ENCODE data around the gene ARGLU1. TPM values are rescaled to one million over a fixed set of nuclear protein-coding genes. Genes with fewer than 3 reads are reported as not detected.
"Not testable (repeated sequence)": the region's sequence is repeated elsewhere in the genome, so short reads cannot be mapped to it uniquely, and the experiment has no call there.

ARGLU1 gene
- total RNA-seq (2014; rRNA removed; shearing (Covaris generic)), result 36.8 and 38.7 TPM in 2 replicates
- 28.7 and 33.1 TPM in 2 replicates for polyA plus RNA-seq (2015; cell fraction: cytosol; rRNA removed)
- polyA plus RNA-seq (2015; cell fraction: nucleus; rRNA removed), result 1,127 and 1,164 TPM in 2 replicates

- DNase-seq (ENCODE audit: low read depth, low spot score), result peak; percentile 90
- in situ Hi-C loops (cut with HindIII; ENCODE audit: low pct_unique_long_range_greater_than_20kb, low sequenced_read_pairs), result no loop called here
These were observed at the start of gene ARGLU1 for GRCh38 chr13:106567474-106568298. TSS of gene ARGLU1 (minus strand) at chr13:106568137. CDS start at chr13:106567919, 218 bp downstream.

GRCh38 chr13:106617561-106617960, 49.6 kb upstream of the ARGLU1 start:
- in situ Hi-C loops (cut with HindIII; ENCODE audit: low pct_unique_long_range_greater_than_20kb, low sequenced_read_pairs), result no loop called here
- DNase-seq (ENCODE audit: low read depth, low spot score), result no peak

GRCh38 chr13:106616729-106617128, 48.8 kb upstream of the ARGLU1 start:
- in situ Hi-C loops (cut with HindIII; ENCODE audit: low pct_unique_long_range_greater_than_20kb, low sequenced_read_pairs), result no loop called here
- no peak for DNase-seq (ENCODE audit: low read depth, low spot score)

- in situ Hi-C loops (cut with HindIII; ENCODE audit: low pct_unique_long_range_greater_than_20kb, low sequenced_read_pairs), result no loop called here
- no peak for DNase-seq (ENCODE audit: low read depth, low spot score)
These were observed 46.9 kb upstream of the ARGLU1 start for GRCh38 chr13:106614874-106615273.

GRCh38 chr13:106612688-106613087, 44.8 kb upstream of the ARGLU1 start:
- in situ Hi-C loops (cut with HindIII; ENCODE audit: low pct_unique_long_range_greater_than_20kb, low sequenced_read_pairs), result no loop called here
- DNase-seq (ENCODE audit: low read depth, low spot score), result no peak

GRCh38 chr13:106610486-106610885, 42.5 kb upstream of the ARGLU1 start:
- DNase-seq (ENCODE audit: low read depth, low spot score), result no peak
- in situ Hi-C loops (cut with HindIII; ENCODE audit: low pct_unique_long_range_greater_than_20kb, low sequenced_read_pairs), result no loop called here

GRCh38 chr13:106609116-106609515, 41.2 kb upstream of the ARGLU1 start:
- DNase-seq (ENCODE audit: low read depth, low spot score), result no peak
- in situ Hi-C loops (cut with HindIII; ENCODE audit: low pct_unique_long_range_greater_than_20kb, low sequenced_read_pairs), result no loop called here

- in situ Hi-C loops (cut with HindIII; ENCODE audit: low pct_unique_long_range_greater_than_20kb, low sequenced_read_pairs), result no loop called here
- DNase-seq (ENCODE audit: low read depth, low spot score), result no peak
These were observed 35.6 kb upstream of the ARGLU1 start for GRCh38 chr13:106603546-106603945.

- in situ Hi-C loops (cut with HindIII; ENCODE audit: low pct_unique_long_range_greater_than_20kb, low sequenced_read_pairs), result no loop called here
- no peak for DNase-seq (ENCODE audit: low read depth, low spot score)
These were observed 34.2 kb upstream of the ARGLU1 start for GRCh38 chr13:106602178-106602577.

GRCh38 chr13:106601489-106601888, 33.6 kb upstream of the ARGLU1 start:
- in situ Hi-C loops (cut with HindIII; ENCODE audit: low pct_unique_long_range_greater_than_20kb, low sequenced_read_pairs), result no loop called here
- DNase-seq (ENCODE audit: low read depth, low spot score), result no peak

- DNase-seq (ENCODE audit: low read depth, low spot score); in situ Hi-C loops (cut with HindIII; ENCODE audit: low pct_unique_long_range_greater_than_20kb, low sequenced_read_pairs): not testable (repeated sequence)
These were observed 32.8 kb upstream of the ARGLU1 start for GRCh38 chr13:106600798-106601135.

GRCh38 chr13:106599875-106600797, 32.2 kb upstream of the ARGLU1 start:
- no peak for DNase-seq (ENCODE audit: low read depth, low spot score)
- in situ Hi-C loops (cut with HindIII; ENCODE audit: low pct_unique_long_range_greater_than_20kb, low sequenced_read_pairs), result no loop called here

GRCh38 chr13:106597749-106598395, 29.9 kb upstream of the ARGLU1 start:
- DNase-seq (ENCODE audit: low read depth, low spot score), result no peak

GRCh38 chr13:106597186-106597585, 29.2 kb upstream of the ARGLU1 start:
- in situ Hi-C loops (cut with HindIII; ENCODE audit: low pct_unique_long_range_greater_than_20kb, low sequenced_read_pairs), result no loop called here
- no peak for DNase-seq (ENCODE audit: low read depth, low spot score)

More at GRCh38 chr13:106597749-106598395, 29.9 kb upstream of the ARGLU1 start:
- in situ Hi-C loops (cut with HindIII; ENCODE audit: low pct_unique_long_range_greater_than_20kb, low sequenced_read_pairs), result no loop called here

GRCh38 chr13:106596275-106596937, 28.5 kb upstream of the ARGLU1 start:
- in situ Hi-C loops (cut with HindIII; ENCODE audit: low pct_unique_long_range_greater_than_20kb, low sequenced_read_pairs), result no loop called here
- DNase-seq (ENCODE audit: low read depth, low spot score), result no peak

- in situ Hi-C loops (cut with HindIII; ENCODE audit: low pct_unique_long_range_greater_than_20kb, low sequenced_read_pairs), result no loop called here
- DNase-seq (ENCODE audit: low read depth, low spot score), result no peak
These were observed 27.7 kb upstream of the ARGLU1 start for GRCh38 chr13:106595625-106596024.

GRCh38 chr13:106594980-106595379, 27.0 kb upstream of the ARGLU1 start:
- no peak for DNase-seq (ENCODE audit: low read depth, low spot score)
- in situ Hi-C loops (cut with HindIII; ENCODE audit: low pct_unique_long_range_greater_than_20kb, low sequenced_read_pairs), result no loop called here

Data from SK-MEL-5 (cell line).